Common myeloid progenitor, CD34-positive (primary cell): ENCODE measurements around the gene CTNNBL1.
A peak's percentile ranks its signal among the peaks of the same experiment; 100 is the strongest.
"Not testable (repeated sequence)": the region's sequence is repeated elsewhere in the genome, so short reads cannot be mapped to it uniquely, and the experiment has no call there.

Experiments used
- CTCF ChIA-PET: fragments of 350-600 bp; sonication (Branson Sonifier 250); formaldehyde crosslinking; loops from one replicate; lab custom pipeline; 2021; ENCODE audit warnings: antibody characterized with exemption; lab: Charles Lee
- POLR2A ChIA-PET: fragments of 350-600 bp; sonication (Branson Sonifier 250); formaldehyde crosslinking; loops from one replicate; lab custom pipeline; 2021; ENCODE audit warnings: antibody characterized with exemption; lab: Charles Lee
- DNase-seq, 3 donors: peaks; one replicate each; pipeline versions ENCODE4 v3.0.0 to v3.0.0-alpha.2; 2013
- H3K27ac ChIP-seq, 2 experiments: 1 replicate in 1 of 2; 2 replicates in 1 of 2; pipeline ENCODE4 v1.7.0; 2013; ENCODE audit warnings: inconsistent platforms in 2 of 2, low read length in 2 of 2, mild to moderate bottlenecking in 2 of 2, low read depth in 1 of 2, moderate library complexity in 1 of 2; ENCODE audit not compliant: severe bottlenecking in 2 of 2, insufficient read depth in 1 of 2, poor library complexity in 1 of 2
- H3K27me3 ChIP-seq, 5 experiments: replicated peaks in 2 of 5; 1 replicate in 3 of 5; 2 replicates in 2 of 5; pipeline versions ENCODE4 v1.6.1 to v1.7.0; 2013; ENCODE audit warnings: low read length in 4 of 5, mild to moderate bottlenecking in 2 of 5, moderate library complexity in 2 of 5, inconsistent platforms in 1 of 5; ENCODE audit not compliant: insufficient read depth in 5 of 5, control insufficient read depth in 4 of 5
- H3K36me3 ChIP-seq, 4 experiments: 1 replicate in 2 of 4; 2 replicates in 2 of 4; pipeline versions ENCODE4 v1.6.1 to v1.7.0; 2013; ENCODE audit warnings: low read length in 3 of 4, control low read depth in 1 of 4, mild to moderate bottlenecking in 1 of 4; ENCODE audit not compliant: control insufficient read depth in 4 of 4, insufficient read depth in 4 of 4
- H3K4me1 ChIP-seq, 4 experiments: 1 replicate in 3 of 4; 2 replicates in 1 of 4; pipeline versions ENCODE4 v1.6.1 to v1.7.1; 2013; ENCODE audit warnings: low read length in 3 of 4, mild to moderate bottlenecking in 3 of 4, control low read depth in 1 of 4, inconsistent platforms in 1 of 4, moderate library complexity in 1 of 4; ENCODE audit not compliant: control insufficient read depth in 4 of 4, insufficient read depth in 4 of 4; ENCODE audit errors: control extremely low read depth in 1 of 4
- H3K4me3 ChIP-seq, 7 experiments: 1 replicate in 4 of 7; 2 replicates in 3 of 7; pipeline versions ENCODE4 v1.5.1 to v1.7.0; 2013; ENCODE audit warnings: mild to moderate bottlenecking in 7 of 7, low read length in 6 of 7, moderate library complexity in 6 of 7, inconsistent platforms in 2 of 7, low read depth in 2 of 7, control low read depth in 1 of 7; ENCODE audit not compliant: insufficient read depth in 4 of 7, control insufficient read depth in 1 of 7; ENCODE audit errors: extremely low read depth in 1 of 7
- H3K9me3 ChIP-seq, 5 experiments: 1 replicate in 4 of 5; 2 replicates in 1 of 5; pipeline versions ENCODE4 v1.6.1 to v1.7.1; 2013; ENCODE audit warnings: low read length in 4 of 5, mild to moderate bottlenecking in 2 of 5, inconsistent platforms in 1 of 5, low read depth in 1 of 5, moderate library complexity in 1 of 5; ENCODE audit not compliant: control insufficient read depth in 4 of 5, insufficient read depth in 2 of 5; ENCODE audit errors: control extremely low read depth in 1 of 5
- WGBS: methylation state at CpG from one replicate; pipeline ENCODE4 v1.1.5; 2013; ENCODE audit not compliant: insufficient coverage; 5-methylcytosine and 5-hydroxymethylcytosine counted together

Gene CTNNBL1

GRCh38 chr20:37677969-37678861 is 15.6 kb upstream of the CTNNBL1 start:
- ChIA-PET CTCF (no interaction called here), POLR2A (no interaction called here)
- Histone ChIP-seq H3K4me1 (no peaks in the 10 kb centered on the region), H3K9me3 (no peaks in the 10 kb centered on the region), H3K27ac (no peak overlapping the region), H3K36me3 (no peaks in the 10 kb centered on the region), H3K4me3 (no peak overlapping the region), H3K27me3 (peaks cover 0 to 29% (median 6%) of the 10 kb centered on the region in 5 experiments)
- WGBS: 78% methylated on average over 7 of the region's 11 CpGs
- no peak for DNase-seq

DNA sequence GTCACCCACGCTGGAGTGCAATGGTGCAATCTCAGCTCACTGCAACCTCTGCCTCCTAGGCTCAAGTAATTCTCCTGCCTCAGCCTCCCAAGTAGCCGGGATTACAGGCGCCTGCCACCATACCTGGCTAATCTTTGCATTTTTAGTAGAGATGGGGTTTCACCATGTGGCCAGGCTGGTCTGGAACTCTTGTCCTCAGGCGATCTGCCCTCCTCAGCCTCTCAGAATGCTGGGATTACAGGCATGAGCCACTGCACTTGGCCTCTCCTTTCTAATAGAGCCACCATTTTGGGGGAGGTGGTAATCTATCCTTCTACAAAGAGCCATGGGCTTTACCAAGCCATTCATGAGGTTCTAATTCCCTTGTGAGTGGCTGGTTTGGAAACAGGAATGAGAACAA is 14.1 kb upstream of the CTNNBL1 start:
- POLR2A ChIA-PET, H3K9me3 ChIP-seq, H3K4me1 ChIP-seq, H3K27ac ChIP-seq, CTCF ChIA-PET, DNase-seq, H3K36me3 ChIP-seq, H3K4me3 ChIP-seq: not testable (repeated sequence)
- 93% methylated on average over 3 of the region's 4 CpGs for WGBS
- peaks cover 0 to 29% (median 6%) of the 10 kb centered on the region in 5 experiments for H3K27me3 ChIP-seq

- Histone ChIP-seq H3K27ac (no peak overlapping the region), H3K36me3 (no peaks in the 10 kb centered on the region), H3K4me1 (no peaks in the 10 kb centered on the region), H3K9me3 (no peaks in the 10 kb centered on the region), H3K27me3 (peaks cover 0 to 33% (median 6%) of the 10 kb centered on the region in 5 experiments), H3K4me3 (no peak overlapping the region)
- WGBS: 54% methylated on average over 2 of the region's 3 CpGs
- ChIA-PET CTCF (no interaction called here), POLR2A (no interaction called here)
- peak in 2 of 3 donors; percentile 34 to 62 for DNase-seq
These were observed 13.4 kb upstream of the CTNNBL1 start for GRCh38 chr20:37680420-37680819.

DNA sequence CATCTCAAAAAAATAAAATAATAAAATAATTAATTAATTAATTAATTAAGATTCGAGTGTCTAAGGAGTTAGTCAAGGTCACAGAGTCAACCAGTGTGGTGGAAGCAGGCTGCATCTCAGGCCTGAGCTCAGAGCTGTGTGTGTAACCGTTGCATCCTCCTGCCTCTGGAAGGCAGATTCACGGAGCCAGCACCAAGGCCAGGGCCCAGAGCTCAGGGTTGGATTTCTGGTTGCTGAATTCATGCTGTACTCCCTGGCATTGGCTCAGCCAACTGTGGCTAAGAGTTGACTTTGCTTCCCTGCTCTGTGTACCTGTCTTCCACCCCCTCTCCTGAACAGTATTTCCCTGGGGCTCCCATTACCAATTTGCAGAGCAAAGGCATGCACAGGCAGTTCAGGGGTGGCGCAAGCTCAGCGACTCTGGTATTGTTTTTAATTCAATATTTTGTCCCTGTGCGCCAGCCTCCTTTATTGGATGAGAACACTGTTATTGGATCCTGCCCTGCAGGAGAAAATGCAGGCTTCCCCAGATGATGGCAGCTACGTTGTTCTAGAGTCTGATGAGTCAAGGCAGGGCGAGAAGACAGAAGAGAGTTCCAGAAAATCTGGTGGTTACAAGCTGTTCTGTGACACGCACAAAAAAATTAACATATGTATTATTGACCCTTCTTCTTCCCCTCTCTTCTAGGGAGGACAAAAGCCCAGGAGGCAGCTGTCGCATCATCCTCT is 12.3 kb upstream of the CTNNBL1 start:
- ChIA-PET CTCF (no interaction called here), POLR2A (no interaction called here)
- no peaks in the 10 kb centered on the region for H3K36me3 ChIP-seq

DNA sequence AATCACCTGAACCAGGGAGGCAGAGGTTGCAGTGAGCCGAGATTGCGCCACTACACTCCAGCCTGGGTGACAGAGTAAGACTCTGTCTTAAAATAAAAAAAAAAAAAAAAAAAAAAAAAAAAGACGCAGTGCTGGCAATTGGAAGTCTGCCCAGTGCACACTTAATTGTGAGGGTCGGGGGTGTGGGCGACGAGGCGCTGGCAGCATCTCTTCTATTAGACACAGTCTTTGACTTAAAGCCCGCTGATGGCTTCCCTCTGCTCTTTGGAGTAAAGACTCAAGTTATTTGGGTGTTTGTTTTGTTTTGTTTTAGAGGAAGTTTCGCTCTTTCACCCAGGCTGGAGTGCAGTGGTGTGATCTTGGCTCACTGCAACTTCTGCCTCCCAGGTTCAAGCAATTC is 10.7 kb upstream of the CTNNBL1 start:
- POLR2A ChIA-PET: interaction anchor here (0.6 to 0.7 kb wide), 2 partner anchors 16 to 59 kb away, joined by 3 read pairs; no protein-coding TSS in a partner anchor
- DNase-seq, H3K9me3 ChIP-seq, CTCF ChIA-PET, H3K4me3 ChIP-seq, H3K36me3 ChIP-seq, H3K27ac ChIP-seq, H3K4me1 ChIP-seq: not testable (repeated sequence)
- WGBS: 86% methylated on average over 6 of the region's 9 CpGs
- H3K27me3 ChIP-seq: peaks cover 0 to 37% (median 6%) of the 10 kb centered on the region in 5 experiments

More for the DNA sequence above, 12.3 kb upstream of the CTNNBL1 start:
- Histone ChIP-seq H3K27ac (no peak overlapping the region), H3K4me1 (no peaks in the 10 kb centered on the region), H3K9me3 (no peaks in the 10 kb centered on the region), H3K27me3 (peaks cover 0 to 36% (median 2%) of the 10 kb centered on the region in 5 experiments), H3K4me3 (no peak overlapping the region)
- WGBS: 84% methylated on average over 8 of the region's 10 CpGs
- no peak for DNase-seq

DNA sequence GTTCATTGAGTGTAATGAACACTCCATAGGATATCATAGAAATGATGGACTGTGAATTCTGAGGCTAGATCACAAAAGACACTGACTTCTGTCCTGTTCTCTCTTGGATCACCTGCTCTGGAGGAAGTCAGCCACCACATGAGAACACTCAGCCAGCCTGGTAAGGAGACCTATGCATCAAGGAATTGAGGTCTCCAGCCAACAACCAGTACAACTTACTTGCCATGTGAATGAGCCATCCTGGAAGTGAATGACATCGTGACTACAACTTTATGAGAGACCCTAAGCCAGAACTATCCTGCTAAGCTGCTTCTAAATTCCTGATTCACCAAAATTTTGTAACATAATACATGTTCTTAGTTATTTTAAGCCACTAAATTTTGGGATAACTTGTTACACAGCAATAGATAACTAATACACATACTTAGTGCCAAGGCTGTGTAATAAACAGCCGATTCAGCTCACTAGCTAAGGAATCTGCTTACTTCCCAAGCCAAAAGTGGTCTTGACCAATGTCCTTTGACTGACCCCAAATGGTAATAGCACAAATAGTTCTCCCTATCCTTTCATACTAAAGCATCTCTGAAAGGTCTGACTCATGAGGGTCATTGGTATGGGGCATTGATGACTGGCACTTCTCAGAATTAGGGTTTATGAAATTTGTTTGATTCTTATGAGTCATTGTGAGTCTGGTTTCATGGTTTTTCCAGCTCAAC is 6.9 kb upstream of the CTNNBL1 start:
- Histone ChIP-seq H3K36me3 (no peaks in the 10 kb centered on the region), H3K4me1 (no peaks in the 10 kb centered on the region), H3K9me3 (no peaks in the 10 kb centered on the region), H3K4me3 (no peak overlapping the region), H3K27ac (no peak overlapping the region), H3K27me3 (peaks cover 5 to 46% (median 16%) of the 10 kb centered on the region in 5 experiments)
- DNase-seq: no peak
- CTCF ChIA-PET: interaction anchor here (0.6 to 0.7 kb wide), 2 partner anchors 387 to 916 kb away, joined by 3 read pairs; no protein-coding TSS in a partner anchor
- 100% methylated on average over 1 of the region's 2 CpGs for whole genome bisulfite sequencing
- POLR2A ChIA-PET: no interaction called here
